Keratinocyte (primary cell): Measurements from ENCODE around the gene KRT23. TPM values are rescaled to one million over a fixed set of nuclear protein-coding genes. Genes with fewer than 3 reads are reported as not detected.

Experiments
- DNase-seq: peaks from one replicate; pipeline ENCODE4 v3.0.0-alpha.2; 2011; ENCODE audit warnings: low read depth, missing footprints, low spot score
- FAIRE-seq: peaks from 2 replicates; lab custom pipeline; 2011; peaks lifted over from hg19 to GRCh38; lab: Jason Lieb, UNC
- H2AFZ ChIP-seq: 2 replicates; pipeline ENCODE4 v1.6.0; 2012; ENCODE audit warnings: low read length, control low read depth, inconsistent platforms; ENCODE audit not compliant: control insufficient read depth
- H3K27ac ChIP-seq: 2 replicates; pipeline ENCODE4 v1.5.1; 2011; ENCODE audit warnings: low read length; ENCODE audit not compliant: control insufficient read depth, insufficient read depth
- H3K27me3 ChIP-seq: 3 replicates; pipeline ENCODE4 v1.6.0; 2011; ENCODE audit warnings: low read length; ENCODE audit not compliant: control insufficient read depth, insufficient read depth; ENCODE audit errors: extremely low read depth
- H3K36me3 ChIP-seq, 2 experiments: 2 replicates in 1 of 2; 3 replicates in 1 of 2; pipeline ENCODE4 v1.5.1; 2011; ENCODE audit warnings: low read length in 2 of 2, mild to moderate bottlenecking in 1 of 2; ENCODE audit not compliant: control insufficient read depth in 2 of 2, insufficient read depth in 2 of 2; ENCODE audit errors: extremely low read depth in 1 of 2
- H3K4me1 ChIP-seq: 3 replicates; pipeline ENCODE4 v1.5.1; 2011; ENCODE audit warnings: low read length; ENCODE audit not compliant: control insufficient read depth, insufficient read depth; ENCODE audit errors: extremely low read depth
- H3K4me2 ChIP-seq: 3 replicates; pipeline ENCODE4 v1.6.0; 2011; ENCODE audit warnings: low read depth, low read length; ENCODE audit not compliant: control insufficient read depth, insufficient read depth; ENCODE audit errors: extremely low read depth
- H3K4me3 ChIP-seq, 3 experiments: fragments of 200-600 bp in 1 of 3; sonication (generic) in 1 of 3; 2 replicates in 2 of 3; 3 replicates in 1 of 3; pipeline ENCODE4 v1.5.1; 2011 to 2016; ENCODE audit warnings: low read length in 3 of 3, mild to moderate bottlenecking in 3 of 3, control low read depth in 2 of 3, inconsistent platforms in 1 of 3, low read depth in 1 of 3, mixed read lengths in 1 of 3, mixed run types in 1 of 3, moderate library complexity in 1 of 3; ENCODE audit not compliant: control insufficient read depth in 2 of 3, insufficient read depth in 2 of 3; ENCODE audit errors: extremely low read depth in 1 of 3
- H3K79me2 ChIP-seq: 2 replicates; pipeline ENCODE4 v1.6.0; 2012; ENCODE audit warnings: low read length; ENCODE audit not compliant: control insufficient read depth, insufficient read depth
- H3K9ac ChIP-seq: 3 replicates; pipeline ENCODE4 v1.6.0; 2011; ENCODE audit warnings: low read length; ENCODE audit not compliant: control insufficient read depth, insufficient read depth; ENCODE audit errors: extremely low read depth
- H3K9me1 ChIP-seq: 3 replicates; pipeline ENCODE4 v1.6.0; 2011; ENCODE audit warnings: low read length; ENCODE audit not compliant: control insufficient read depth, insufficient read depth; ENCODE audit errors: extremely low read depth
- H3K9me3 ChIP-seq: 2 replicates; pipeline ENCODE4 v1.5.1; 2012; ENCODE audit warnings: low read depth, low read length; ENCODE audit not compliant: control insufficient read depth
- H4K20me1 ChIP-seq: 3 replicates; pipeline ENCODE4 v1.6.0; 2011; ENCODE audit warnings: low read length; ENCODE audit not compliant: control insufficient read depth, insufficient read depth; ENCODE audit errors: extremely low read depth
- EZH2 ChIP-seq: IDR thresholded peaks from one replicate; pipeline ENCODE4 v1.6.1; 2012; ENCODE audit warnings: inconsistent platforms, mild to moderate bottlenecking, low read length, moderate library complexity
- dilution Hi-C: fragments of 300-500 bp; cut with MboI; formaldehyde crosslinking; loops from one replicate; pipeline ENCODE4 v1.7.0; 2020; ENCODE audit warnings: low sequenced_read_pairs; ENCODE audit not compliant: extremely low pct_ligation_motif_present
- polyA minus RNA-seq, 3 experiments: library from RNA; depleted of rRNA, polyadenylated mRNA; stranded (reverse); fragments of >200 nt; gene quantifications; 1 replicate in 1 of 3; 2 replicates in 1 of 3; 3 replicates in 1 of 3; pipeline ENCODE4 v1.2.3, GENCODE V29; 2011
- polyA plus RNA-seq, 5 experiments: library from polyadenylated mRNA; depleted of rRNA in 3 of 5; stranded (reverse) in 3 of 5; stranded (forward) in 1 of 5; unstranded in 1 of 5; fragments of >200 nt; gene quantifications; 1 replicate in 1 of 5; 2 replicates in 3 of 5; 3 replicates in 1 of 5; pipeline versions ENCODE4 v1.2.1 to v1.2.3, GENCODE V29; 2011 to 2012; ENCODE audit warnings: missing spikeins in 2 of 5, low read depth in 1 of 5, low replicate concordance in 1 of 5
- TF ChIP-seq, protein P1 (sequence below), 3 experiments: IDR thresholded peaks in 1 of 3; conservative IDR thresholded peaks in 1 of 3; optimal IDR thresholded peaks in 1 of 3; 2 replicates in 2 of 3; 3 replicates in 1 of 3; pipeline versions ENCODE3 to v1.5.1; 2011; ENCODE audit warnings: low read length in 3 of 3, mild to moderate bottlenecking in 3 of 3, moderate library complexity in 2 of 3, control low read depth in 1 of 3, inconsistent platforms in 1 of 3; ENCODE audit not compliant: insufficient read depth in 2 of 3; ENCODE audit errors: extremely low read depth in 1 of 3

The KRT23 gene, protein sequence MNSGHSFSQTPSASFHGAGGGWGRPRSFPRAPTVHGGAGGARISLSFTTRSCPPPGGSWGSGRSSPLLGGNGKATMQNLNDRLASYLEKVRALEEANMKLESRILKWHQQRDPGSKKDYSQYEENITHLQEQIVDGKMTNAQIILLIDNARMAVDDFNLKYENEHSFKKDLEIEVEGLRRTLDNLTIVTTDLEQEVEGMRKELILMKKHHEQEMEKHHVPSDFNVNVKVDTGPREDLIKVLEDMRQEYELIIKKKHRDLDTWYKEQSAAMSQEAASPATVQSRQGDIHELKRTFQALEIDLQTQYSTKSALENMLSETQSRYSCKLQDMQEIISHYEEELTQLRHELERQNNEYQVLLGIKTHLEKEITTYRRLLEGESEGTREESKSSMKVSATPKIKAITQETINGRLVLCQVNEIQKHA
- polyA plus RNA-seq (8.2 to 14.4 TPM (median 9.3 TPM) in 3 replicates), polyA minus RNA-seq (3.0 to 13.5 TPM (median 8.5 TPM) in 3 replicates)
- polyA plus RNA-seq (2011; ENCODE audit: low read depth): 543 TPM
- polyA plus RNA-seq (2011; cell fraction: cytosol; rRNA removed): 17.9 and 32.3 TPM in 2 replicates
- polyA plus RNA-seq (2011; cell fraction: nucleus; rRNA removed): 14.3 and 31.5 TPM in 2 replicates
- polyA plus RNA-seq (2012; ENCODE audit: low replicate concordance): 5.4 and 472 TPM in 2 replicates
- 11.1 TPM for polyA minus RNA-seq (2011; cell fraction: cytosol; rRNA and poly(A)+ RNA removed)
- 11.4 and 16.8 TPM in 2 replicates for polyA minus RNA-seq (2011; cell fraction: nucleus; rRNA and poly(A)+ RNA removed)

DNA sequence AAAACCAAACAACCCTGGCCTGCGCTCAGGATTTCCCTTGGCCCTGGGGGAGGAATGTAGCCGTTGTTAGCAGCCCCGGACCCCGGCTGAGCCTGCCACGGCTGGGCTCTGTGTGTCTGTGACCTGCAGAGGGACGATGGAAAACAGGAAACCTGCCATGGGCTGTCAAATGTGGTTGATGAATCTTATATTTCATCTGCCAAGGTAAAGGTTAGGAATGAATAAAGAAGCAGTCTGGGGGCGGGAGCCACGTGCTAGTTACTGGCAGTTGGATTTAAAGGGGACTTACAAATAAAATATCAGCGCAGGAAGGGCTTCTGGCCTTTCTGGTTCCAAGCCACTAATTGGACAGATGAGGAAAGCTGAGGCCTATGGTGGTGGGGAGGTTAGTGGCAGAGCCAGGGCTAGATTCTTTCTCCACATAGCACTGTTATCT lies at the start of gene KRT23:
KRT23 (minus strand) TSS at position 263 of the 436 bp plus-strand sequence. CDS start 1,043 bp downstream, outside the sequence.
- peak within 1 kb of the TSS; percentile 59 for H3K4me2 ChIP-seq
- no peaks in the 10 kb centered on the region for H3K9me3 ChIP-seq
- peaks cover 16% of the 10 kb centered on the region for H3K4me1 ChIP-seq
- H3K9me1 ChIP-seq: no peaks in the 10 kb centered on the region
- no peaks in the 10 kb centered on the region for H3K27me3 ChIP-seq
- no peak for TF ChIP-seq EZH2
- TF ChIP-seq, protein P1, sequence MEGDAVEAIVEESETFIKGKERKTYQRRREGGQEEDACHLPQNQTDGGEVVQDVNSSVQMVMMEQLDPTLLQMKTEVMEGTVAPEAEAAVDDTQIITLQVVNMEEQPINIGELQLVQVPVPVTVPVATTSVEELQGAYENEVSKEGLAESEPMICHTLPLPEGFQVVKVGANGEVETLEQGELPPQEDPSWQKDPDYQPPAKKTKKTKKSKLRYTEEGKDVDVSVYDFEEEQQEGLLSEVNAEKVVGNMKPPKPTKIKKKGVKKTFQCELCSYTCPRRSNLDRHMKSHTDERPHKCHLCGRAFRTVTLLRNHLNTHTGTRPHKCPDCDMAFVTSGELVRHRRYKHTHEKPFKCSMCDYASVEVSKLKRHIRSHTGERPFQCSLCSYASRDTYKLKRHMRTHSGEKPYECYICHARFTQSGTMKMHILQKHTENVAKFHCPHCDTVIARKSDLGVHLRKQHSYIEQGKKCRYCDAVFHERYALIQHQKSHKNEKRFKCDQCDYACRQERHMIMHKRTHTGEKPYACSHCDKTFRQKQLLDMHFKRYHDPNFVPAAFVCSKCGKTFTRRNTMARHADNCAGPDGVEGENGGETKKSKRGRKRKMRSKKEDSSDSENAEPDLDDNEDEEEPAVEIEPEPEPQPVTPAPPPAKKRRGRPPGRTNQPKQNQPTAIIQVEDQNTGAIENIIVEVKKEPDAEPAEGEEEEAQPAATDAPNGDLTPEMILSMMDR (optimal IDR thresholded peaks at IDR 0.05 in 1 of 3, IDR thresholded peaks at IDR 0.05 in 1 of 3, conservative IDR thresholded peaks at IDR 0.05 in 1 of 3; ENCODE audit: extremely low read depth in 1 of 3, insufficient read depth in 2 of 3, low read length in 3 of 3): no peak
- H3K79me2 ChIP-seq: no peaks in the 10 kb centered on the region
- no peaks in the 10 kb centered on the region for H3K36me3 ChIP-seq
- peak within 1 kb of the TSS; percentile 55 for H3K9ac ChIP-seq
- H4K20me1 ChIP-seq: no peaks in the 10 kb centered on the region
- peak within 1 kb of the TSS in 2 of 3 experiments; percentile 24 to 38 for H3K4me3 ChIP-seq
- no peak for DNase-seq
- peak within 1 kb of the TSS; percentile 33 for H3K27ac ChIP-seq
- FAIRE-seq: peak; percentile 75
- dilution Hi-C loops: no loop called here
- H2AFZ ChIP-seq: peak within 1 kb of the TSS; percentile 89

DNA sequence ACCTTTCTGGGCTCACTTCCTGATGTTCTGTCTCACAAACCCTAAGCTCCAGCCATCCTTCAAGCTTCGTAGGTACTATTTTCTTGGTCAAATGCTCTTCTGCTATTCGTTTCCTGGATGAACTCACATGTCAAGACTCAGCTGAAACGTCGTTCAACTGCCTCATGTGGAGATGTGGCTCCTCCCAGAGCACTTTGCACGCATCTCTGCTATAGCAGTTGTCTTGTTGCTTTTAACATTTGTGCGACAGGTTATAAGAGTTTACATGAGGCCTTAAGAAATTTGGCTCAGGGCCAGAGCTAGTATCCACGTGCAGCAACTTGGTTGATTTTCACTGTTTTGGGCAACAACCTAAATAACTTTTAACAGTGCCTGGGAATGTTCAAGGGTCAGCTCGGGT lies 49.5 kb upstream of the KRT23 start:
- TF ChIP-seq EZH2: no peak
- TF ChIP-seq, protein P1 (optimal IDR thresholded peaks at IDR 0.05 in 1 of 3, IDR thresholded peaks at IDR 0.05 in 1 of 3, conservative IDR thresholded peaks at IDR 0.05 in 1 of 3; ENCODE audit: extremely low read depth in 1 of 3, insufficient read depth in 2 of 3, low read length in 3 of 3): peak in 1 of 3 experiments; percentile 29
- H3K9me1 ChIP-seq: no peaks in the 10 kb centered on the region
- FAIRE-seq (peak; percentile 60), DNase-seq (no peak)
- no peaks in the 10 kb centered on the region for H3K9me3 ChIP-seq
- H3K9ac ChIP-seq: no peak overlapping the region
- H3K27me3 ChIP-seq: no peaks in the 10 kb centered on the region
- no peak overlapping the region for H3K27ac ChIP-seq
- no peaks in the 10 kb centered on the region for H3K36me3 ChIP-seq
- H3K4me1 ChIP-seq: peaks cover 3% of the 10 kb centered on the region
- no peaks in the 10 kb centered on the region for H3K79me2 ChIP-seq
- peak overlapping the region; percentile 54 for H3K4me2 ChIP-seq
- no peaks in the 10 kb centered on the region for H4K20me1 ChIP-seq
- peak overlapping the region; percentile 78 for H2AFZ ChIP-seq
- dilution Hi-C loops: no loop called here
- H3K4me3 ChIP-seq: no peak overlapping the region
